Measurements from ENCODE around the gene COL7A1. TPM values are rescaled to one million over a fixed set of nuclear protein-coding genes. Genes with fewer than 3 reads are reported as not detected.

COL7A1 gene
- total RNA-seq, 3 donors from 2014 or later (not counting 1 experiment from before 2014, with no cell fraction given): 0.54 to 1.7 (median 1.4) TPM

DNA sequence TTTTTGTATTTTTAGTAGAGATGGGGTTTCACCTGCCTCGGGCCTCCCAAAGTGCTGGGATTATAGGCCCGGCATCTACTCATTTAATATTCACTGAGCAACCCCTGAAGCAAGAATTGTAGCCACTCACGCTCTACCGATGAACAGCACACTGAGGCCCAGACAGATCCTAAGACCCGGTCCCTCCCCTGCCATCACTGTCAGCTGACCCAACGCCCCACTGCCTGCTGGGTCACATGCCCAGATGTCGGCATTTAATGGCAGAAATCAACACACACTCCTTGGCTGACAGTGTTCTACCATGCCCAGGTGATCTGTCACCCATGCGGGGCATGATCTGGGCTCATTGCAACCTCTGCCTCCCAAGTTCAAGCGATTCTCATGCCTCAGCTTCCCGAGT, 29.6 kb upstream of the COL7A1 start:
- Histone ChIP-seq H3K4me3 (ENCODE audit: low read length) (no peak overlapping the region), H3K9me3 (ENCODE audit: control insufficient read depth, insufficient read depth, low read length) (no peaks in the 10 kb centered on the region), H3K27me3 (ENCODE audit: control insufficient read depth, insufficient read depth, low read length) (no peaks in the 10 kb centered on the region), H3K27ac (ENCODE audit: low read length) (no peak overlapping the region), H3K4me1 (ENCODE audit: control insufficient read depth, insufficient read depth, low read length) (no peaks in the 10 kb centered on the region), H3K36me3 (ENCODE audit: control insufficient read depth, insufficient read depth, low read length) (peaks cover 2% of the 10 kb centered on the region)
- TF ChIP-seq, protein P1, sequence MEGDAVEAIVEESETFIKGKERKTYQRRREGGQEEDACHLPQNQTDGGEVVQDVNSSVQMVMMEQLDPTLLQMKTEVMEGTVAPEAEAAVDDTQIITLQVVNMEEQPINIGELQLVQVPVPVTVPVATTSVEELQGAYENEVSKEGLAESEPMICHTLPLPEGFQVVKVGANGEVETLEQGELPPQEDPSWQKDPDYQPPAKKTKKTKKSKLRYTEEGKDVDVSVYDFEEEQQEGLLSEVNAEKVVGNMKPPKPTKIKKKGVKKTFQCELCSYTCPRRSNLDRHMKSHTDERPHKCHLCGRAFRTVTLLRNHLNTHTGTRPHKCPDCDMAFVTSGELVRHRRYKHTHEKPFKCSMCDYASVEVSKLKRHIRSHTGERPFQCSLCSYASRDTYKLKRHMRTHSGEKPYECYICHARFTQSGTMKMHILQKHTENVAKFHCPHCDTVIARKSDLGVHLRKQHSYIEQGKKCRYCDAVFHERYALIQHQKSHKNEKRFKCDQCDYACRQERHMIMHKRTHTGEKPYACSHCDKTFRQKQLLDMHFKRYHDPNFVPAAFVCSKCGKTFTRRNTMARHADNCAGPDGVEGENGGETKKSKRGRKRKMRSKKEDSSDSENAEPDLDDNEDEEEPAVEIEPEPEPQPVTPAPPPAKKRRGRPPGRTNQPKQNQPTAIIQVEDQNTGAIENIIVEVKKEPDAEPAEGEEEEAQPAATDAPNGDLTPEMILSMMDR (IDR thresholded peaks at IDR 0.05): no peak
- intact Hi-C loops (cut with micrococcal nuclease): no loop called here
- no peaks in the 10 kb centered on the region for H3K9me3 Mint-ChIP-seq
- no peak overlapping the region for H3K4me3 Mint-ChIP-seq
- H3K36me3 Mint-ChIP-seq: no peaks in the 10 kb centered on the region
- DNase-seq: no peak
- no peak for ATAC-seq
- no peaks in the 10 kb centered on the region for H3K4me1 Mint-ChIP-seq
- 97% methylated on average over 10 of the region's 10 CpGs for WGBS (ENCODE audit: insufficient coverage)
- H3K27me3 Mint-ChIP-seq (ENCODE audit: low read depth in 2 of 2): no peaks in the 10 kb centered on the region
- no peak overlapping the region for H3K27ac Mint-ChIP-seq

DNA sequence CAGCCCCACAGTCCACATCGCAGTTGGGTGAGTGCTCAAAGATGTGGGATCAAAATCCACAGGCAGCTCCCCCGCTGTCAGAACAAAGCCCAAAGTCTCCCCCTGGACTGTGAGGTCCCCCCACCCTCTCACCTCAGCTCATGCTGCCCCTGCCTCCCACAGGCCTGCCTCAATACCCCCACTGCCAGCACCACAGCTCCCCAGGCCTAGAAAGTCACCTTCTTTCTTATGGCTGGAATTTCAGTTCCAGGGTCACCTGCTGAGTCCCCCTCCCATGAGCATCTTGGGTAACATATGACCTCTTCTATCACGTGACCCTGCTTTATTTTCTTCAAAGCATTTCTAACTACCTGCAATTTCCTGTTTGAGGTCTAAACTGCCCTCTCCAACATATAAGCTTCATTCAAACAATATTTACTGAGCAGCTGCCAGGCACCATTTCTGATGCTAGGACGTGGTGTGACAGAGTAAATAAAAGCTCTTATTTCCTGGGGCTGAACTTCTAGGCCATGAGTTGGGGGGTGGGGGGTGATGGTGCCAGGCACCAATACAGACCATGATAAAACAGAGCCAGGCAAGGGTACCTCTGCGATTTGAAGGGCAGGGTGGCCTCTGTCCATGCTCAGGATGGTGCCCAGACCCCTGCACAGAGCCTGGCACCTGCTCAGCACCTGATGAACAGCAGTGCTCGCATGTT, 28.9 kb upstream of the COL7A1 start:
- no peaks in the 10 kb centered on the region for H3K27me3 ChIP-seq (ENCODE audit: control insufficient read depth, insufficient read depth, low read length)
- no peaks in the 10 kb centered on the region for H3K4me1 ChIP-seq (ENCODE audit: control insufficient read depth, insufficient read depth, low read length)
- peaks cover 2% of the 10 kb centered on the region for H3K36me3 ChIP-seq (ENCODE audit: control insufficient read depth, insufficient read depth, low read length)
- H3K4me1 Mint-ChIP-seq: no peaks in the 10 kb centered on the region
- no peak overlapping the region for H3K4me3 Mint-ChIP-seq
- WGBS (ENCODE audit: insufficient coverage): 80% methylated on average over 6 of the region's 6 CpGs
- no peaks in the 10 kb centered on the region for H3K9me3 ChIP-seq (ENCODE audit: control insufficient read depth, insufficient read depth, low read length)
- no peaks in the 10 kb centered on the region for H3K27me3 Mint-ChIP-seq (ENCODE audit: low read depth in 2 of 2)
- no peak for ATAC-seq
- intact Hi-C loops (cut with micrococcal nuclease): no loop called here
- no peak overlapping the region for H3K27ac ChIP-seq (ENCODE audit: low read length)
- TF ChIP-seq, protein P1 (IDR thresholded peaks at IDR 0.05): no peak
- no peaks in the 10 kb centered on the region for H3K36me3 Mint-ChIP-seq
- H3K27ac Mint-ChIP-seq: no peak overlapping the region
- no peaks in the 10 kb centered on the region for H3K9me3 Mint-ChIP-seq
- no peak overlapping the region for H3K4me3 ChIP-seq (ENCODE audit: low read length)
- no peak for DNase-seq

DNA sequence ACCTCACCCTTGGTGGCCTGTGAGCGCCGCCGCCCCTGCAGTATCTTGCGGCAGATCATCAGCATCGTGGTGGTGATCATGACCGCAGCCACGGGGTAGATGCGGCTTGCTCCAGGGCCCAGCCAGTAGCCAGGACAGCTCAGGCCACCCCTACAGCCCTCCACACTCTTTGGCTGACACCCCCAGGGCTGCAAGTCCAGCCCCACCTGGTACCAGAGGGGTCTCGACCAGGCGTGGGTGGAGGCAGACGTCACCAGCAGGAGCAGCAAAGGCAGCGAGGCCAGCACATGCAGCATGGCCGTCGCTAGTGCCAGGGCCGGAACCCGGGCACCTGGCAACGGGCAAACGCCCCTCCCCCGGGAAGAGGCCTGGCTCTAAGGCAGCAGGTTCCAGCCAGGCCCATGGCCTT, 26.3 kb upstream of the COL7A1 start, which contains the start of gene TMEM89:
TSS of gene TMEM89 (minus strand) at position 309 of the 409 bp plus-strand sequence. CDS start at position 296, 13 bp downstream.
- WGBS (ENCODE audit: insufficient coverage): 96% methylated on average over 19 of the region's 19 CpGs
- Mint-ChIP-seq H3K36me3 (no peaks in the 10 kb centered on the region), H3K27me3 (ENCODE audit: low read depth in 2 of 2) (no peaks in the 10 kb centered on the region), H3K27ac (no peak within 1 kb of the TSS), H3K9me3 (no peaks in the 10 kb centered on the region), H3K4me1 (no peaks in the 10 kb centered on the region), H3K4me3 (no peak within 1 kb of the TSS)
- DNase-seq (no peak), ATAC-seq (no peak)
- no peak within 1 kb of the TSS for H3K27ac ChIP-seq (ENCODE audit: low read length)
- no peaks in the 10 kb centered on the region for H3K36me3 ChIP-seq (ENCODE audit: control insufficient read depth, insufficient read depth, low read length)
- H3K4me3 ChIP-seq (ENCODE audit: low read length): no peak within 1 kb of the TSS
- intact Hi-C loops (cut with micrococcal nuclease): no loop called here
- H3K27me3 ChIP-seq (ENCODE audit: control insufficient read depth, insufficient read depth, low read length): no peaks in the 10 kb centered on the region
- H3K9me3 ChIP-seq (ENCODE audit: control insufficient read depth, insufficient read depth, low read length): peaks cover 14% of the 10 kb centered on the region
- TF ChIP-seq, protein P1 (IDR thresholded peaks at IDR 0.05): no peak
- no peaks in the 10 kb centered on the region for H3K4me1 ChIP-seq (ENCODE audit: control insufficient read depth, insufficient read depth, low read length)

Data from natural killer cell (primary cell).